ENCODE results near the gene DLGAP1. TPM values are rescaled to one million over a fixed set of nuclear protein-coding genes. Genes with fewer than 3 reads are reported as not detected.

The DLGAP1 gene
- total and polyA plus RNA-seq, 10 of the 15 experiments (the other 5 are each of a cell fraction or from before 2014, with no cell fraction given) = 0.23 to 27.6 (median 1.9) TPM

GRCh38 chr18:3481696-3482210 is 973.4 kb downstream of the DLGAP1 start (continued):
- TF ChIP-seq NKRF (conservative IDR thresholded peaks at IDR 0.05) (no peak), ZBTB11 (CRISPR knock-in tag; IDR thresholded peaks at IDR 0.05) (no peak), BCLAF1 (IDR thresholded peaks at IDR 0.05) (no peak), IKZF2 (IDR thresholded peaks at IDR 0.05) (no peak), GABPA (IDR thresholded peaks at IDR 0.05; ENCODE audit: low read depth) (no peak)
- TF ChIP-seq, protein P1, sequence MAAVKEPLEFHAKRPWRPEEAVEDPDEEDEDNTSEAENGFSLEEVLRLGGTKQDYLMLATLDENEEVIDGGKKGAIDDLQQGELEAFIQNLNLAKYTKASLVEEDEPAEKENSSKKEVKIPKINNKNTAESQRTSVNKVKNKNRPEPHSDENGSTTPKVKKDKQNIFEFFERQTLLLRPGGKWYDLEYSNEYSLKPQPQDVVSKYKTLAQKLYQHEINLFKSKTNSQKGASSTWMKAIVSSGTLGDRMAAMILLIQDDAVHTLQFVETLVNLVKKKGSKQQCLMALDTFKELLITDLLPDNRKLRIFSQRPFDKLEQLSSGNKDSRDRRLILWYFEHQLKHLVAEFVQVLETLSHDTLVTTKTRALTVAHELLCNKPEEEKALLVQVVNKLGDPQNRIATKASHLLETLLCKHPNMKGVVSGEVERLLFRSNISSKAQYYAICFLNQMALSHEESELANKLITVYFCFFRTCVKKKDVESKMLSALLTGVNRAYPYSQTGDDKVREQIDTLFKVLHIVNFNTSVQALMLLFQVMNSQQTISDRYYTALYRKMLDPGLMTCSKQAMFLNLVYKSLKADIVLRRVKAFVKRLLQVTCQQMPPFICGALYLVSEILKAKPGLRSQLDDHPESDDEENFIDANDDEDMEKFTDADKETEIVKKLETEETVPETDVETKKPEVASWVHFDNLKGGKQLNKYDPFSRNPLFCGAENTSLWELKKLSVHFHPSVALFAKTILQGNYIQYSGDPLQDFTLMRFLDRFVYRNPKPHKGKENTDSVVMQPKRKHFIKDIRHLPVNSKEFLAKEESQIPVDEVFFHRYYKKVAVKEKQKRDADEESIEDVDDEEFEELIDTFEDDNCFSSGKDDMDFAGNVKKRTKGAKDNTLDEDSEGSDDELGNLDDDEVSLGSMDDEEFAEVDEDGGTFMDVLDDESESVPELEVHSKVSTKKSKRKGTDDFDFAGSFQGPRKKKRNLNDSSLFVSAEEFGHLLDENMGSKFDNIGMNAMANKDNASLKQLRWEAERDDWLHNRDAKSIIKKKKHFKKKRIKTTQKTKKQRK (IDR thresholded peaks at IDR 0.05; ENCODE audit: low read depth, low read length) = no peak
- TF ChIP-seq, protein P2, sequence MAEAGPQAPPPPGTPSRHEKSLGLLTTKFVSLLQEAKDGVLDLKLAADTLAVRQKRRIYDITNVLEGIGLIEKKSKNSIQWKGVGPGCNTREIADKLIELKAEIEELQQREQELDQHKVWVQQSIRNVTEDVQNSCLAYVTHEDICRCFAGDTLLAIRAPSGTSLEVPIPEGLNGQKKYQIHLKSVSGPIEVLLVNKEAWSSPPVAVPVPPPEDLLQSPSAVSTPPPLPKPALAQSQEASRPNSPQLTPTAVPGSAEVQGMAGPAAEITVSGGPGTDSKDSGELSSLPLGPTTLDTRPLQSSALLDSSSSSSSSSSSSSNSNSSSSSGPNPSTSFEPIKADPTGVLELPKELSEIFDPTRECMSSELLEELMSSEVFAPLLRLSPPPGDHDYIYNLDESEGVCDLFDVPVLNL (IDR thresholded peaks at IDR 0.05; ENCODE audit: low read depth, low read length) = no peak
- TF ChIP-seq, protein P3, sequence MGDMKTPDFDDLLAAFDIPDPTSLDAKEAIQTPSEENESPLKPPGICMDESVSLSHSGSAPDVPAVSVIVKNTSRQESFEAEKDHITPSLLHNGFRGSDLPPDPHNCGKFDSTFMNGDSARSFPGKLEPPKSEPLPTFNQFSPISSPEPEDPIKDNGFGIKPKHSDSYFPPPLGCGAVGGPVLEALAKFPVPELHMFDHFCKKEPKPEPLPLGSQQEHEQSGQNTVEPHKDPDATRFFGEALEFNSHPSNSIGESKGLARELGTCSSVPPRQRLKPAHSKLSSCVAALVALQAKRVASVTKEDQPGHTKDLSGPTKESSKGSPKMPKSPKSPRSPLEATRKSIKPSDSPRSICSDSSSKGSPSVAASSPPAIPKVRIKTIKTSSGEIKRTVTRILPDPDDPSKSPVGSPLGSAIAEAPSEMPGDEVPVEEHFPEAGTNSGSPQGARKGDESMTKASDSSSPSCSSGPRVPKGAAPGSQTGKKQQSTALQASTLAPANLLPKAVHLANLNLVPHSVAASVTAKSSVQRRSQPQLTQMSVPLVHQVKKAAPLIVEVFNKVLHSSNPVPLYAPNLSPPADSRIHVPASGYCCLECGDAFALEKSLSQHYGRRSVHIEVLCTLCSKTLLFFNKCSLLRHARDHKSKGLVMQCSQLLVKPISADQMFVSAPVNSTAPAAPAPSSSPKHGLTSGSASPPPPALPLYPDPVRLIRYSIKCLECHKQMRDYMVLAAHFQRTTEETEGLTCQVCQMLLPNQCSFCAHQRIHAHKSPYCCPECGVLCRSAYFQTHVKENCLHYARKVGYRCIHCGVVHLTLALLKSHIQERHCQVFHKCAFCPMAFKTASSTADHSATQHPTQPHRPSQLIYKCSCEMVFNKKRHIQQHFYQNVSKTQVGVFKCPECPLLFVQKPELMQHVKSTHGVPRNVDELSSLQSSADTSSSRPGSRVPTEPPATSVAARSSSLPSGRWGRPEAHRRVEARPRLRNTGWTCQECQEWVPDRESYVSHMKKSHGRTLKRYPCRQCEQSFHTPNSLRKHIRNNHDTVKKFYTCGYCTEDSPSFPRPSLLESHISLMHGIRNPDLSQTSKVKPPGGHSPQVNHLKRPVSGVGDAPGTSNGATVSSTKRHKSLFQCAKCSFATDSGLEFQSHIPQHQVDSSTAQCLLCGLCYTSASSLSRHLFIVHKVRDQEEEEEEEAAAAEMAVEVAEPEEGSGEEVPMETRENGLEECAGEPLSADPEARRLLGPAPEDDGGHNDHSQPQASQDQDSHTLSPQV (IDR thresholded peaks at IDR 0.05) = no peak
